GM19351 (cell line): ENCODE measurements around the gene POP4.

Experiments used
- ATAC-seq: cut with Tn5 transposase; IDR thresholded peaks from one replicate; pipeline ENCODE4 v1.9.1; 2021; ENCODE audit warnings: mild to moderate bottlenecking, moderate library complexity; ENCODE audit not compliant: unreplicated experiment

POP4 gene

DNA sequence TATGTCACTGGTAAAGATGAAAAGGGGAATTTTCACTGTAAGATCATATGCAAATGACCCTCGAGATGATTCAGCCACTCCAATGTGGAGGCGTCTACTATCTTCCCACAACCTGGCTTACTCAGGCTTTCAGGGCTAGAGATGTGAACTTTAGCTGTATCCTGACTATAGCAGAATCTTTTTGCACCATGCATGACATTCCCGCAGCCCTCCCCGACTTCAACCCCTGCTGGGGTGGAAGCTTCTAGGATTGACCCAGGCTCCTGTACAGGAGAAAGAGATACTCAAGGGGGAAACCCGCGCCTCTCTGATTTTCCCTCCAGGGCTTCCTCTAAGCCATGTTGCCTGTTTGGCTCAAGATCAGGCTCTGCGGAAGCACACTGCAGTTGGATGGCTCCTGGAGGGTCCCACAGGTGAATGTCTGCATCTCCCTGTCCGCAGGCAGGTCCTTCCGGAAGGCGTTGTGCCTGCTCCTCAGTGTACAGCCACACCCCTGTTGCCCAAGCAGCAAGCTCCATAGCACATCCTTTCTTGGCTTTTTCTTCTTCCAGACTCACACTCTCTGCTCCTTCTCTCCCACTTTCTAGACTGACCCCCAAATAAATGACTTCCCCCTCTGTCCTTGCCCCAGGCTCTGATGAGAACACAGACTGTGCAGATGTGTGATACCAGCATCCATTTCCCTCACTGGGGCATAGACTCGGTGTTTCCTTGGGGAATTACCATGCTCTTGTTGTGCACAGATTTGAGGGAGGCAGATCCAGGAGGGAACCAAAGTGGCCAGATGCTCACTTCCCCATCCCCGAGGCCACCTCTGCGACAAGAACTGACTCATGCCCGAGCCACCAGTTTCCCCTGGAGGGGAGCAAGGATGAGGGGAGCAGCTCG is 29.1 kb upstream of the POP4 start:
- peak; percentile 82 for ATAC-seq

DNA sequence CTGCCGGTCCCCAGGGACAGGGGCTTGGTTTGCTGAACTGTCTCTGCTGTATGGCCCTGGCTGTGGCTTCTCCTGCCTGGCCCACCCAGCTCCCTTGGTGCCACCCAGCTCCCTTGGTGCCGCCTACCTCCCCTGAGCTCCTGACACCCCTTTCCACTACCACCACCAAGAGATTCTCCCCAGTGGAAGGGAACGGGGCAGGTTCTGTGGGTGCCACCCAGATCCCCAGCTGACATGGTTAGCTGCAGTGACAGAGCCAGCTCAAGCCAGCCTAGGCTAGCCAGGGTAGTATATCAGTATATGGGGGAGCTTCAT is 28.5 kb upstream of the POP4 start:
- ATAC-seq: no peak

DNA sequence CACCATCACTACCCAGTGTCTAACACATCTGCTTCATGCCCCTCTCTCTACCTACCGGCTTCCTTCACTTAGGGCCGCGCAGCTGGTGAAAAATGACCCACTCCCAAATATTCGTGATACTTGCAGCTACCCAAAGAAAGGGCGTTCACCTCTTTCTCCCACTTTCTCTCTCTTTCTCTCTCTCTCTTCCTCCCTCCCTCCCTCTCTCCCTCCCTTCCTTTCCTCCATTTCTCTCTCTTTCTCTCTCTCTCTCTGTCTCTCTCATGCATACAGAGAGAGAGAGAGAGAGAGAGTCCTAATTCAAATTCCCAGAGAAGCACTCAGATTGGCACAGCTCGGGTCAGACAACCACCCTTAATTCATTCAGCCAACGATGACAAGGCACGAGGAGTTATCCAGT is 27.7 kb upstream of the POP4 start:
- ATAC-seq: no peak

DNA sequence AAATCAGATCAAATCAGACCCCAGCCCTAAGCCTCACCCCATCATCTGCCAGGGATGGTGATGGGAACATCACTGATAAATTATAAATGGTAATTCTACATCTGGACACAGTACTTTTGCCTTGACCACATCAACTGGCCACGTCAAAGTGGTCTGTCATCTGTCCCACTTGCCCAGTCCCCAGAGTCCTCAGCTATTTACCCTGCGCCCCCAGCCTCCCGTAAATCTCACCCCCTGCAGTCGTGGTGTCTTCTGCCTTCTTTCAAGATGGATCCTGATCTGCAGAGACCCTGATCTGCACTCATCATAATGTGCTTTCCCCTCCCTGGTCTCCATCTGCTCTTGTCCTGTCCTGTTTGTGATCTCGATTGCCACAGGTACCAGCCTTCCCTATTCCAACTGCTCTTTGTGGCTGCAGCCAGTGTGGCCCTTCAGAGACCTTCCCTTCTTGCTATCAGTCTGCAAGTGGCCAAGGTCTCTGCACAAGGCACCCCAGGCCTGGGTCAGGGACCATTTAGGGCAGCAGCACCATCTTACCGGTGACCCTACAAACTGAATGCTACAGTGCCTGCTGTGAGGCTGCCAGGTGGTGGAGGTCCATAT is 26.7 kb upstream of the POP4 start:
- ATAC-seq: no peak

DNA sequence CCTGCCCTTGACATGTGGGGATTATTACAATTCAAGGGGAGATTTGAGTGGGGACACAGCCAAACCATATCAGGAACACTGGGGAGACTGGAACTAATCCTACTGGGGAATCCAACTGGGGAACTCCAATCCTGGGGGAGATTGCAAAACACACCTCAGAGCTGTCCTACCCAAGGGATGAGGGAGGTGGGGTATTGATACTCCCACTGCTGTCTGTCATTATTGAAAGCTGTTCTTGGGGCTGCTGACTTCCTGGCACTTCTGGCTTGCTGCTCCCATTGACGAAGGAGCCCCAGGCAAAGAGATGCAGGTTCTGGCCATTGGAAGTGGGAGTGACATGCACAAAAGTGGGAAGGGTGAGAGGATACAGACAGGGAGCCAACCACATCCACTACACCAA is 24.7 kb upstream of the POP4 start:
- no peak for ATAC-seq

DNA sequence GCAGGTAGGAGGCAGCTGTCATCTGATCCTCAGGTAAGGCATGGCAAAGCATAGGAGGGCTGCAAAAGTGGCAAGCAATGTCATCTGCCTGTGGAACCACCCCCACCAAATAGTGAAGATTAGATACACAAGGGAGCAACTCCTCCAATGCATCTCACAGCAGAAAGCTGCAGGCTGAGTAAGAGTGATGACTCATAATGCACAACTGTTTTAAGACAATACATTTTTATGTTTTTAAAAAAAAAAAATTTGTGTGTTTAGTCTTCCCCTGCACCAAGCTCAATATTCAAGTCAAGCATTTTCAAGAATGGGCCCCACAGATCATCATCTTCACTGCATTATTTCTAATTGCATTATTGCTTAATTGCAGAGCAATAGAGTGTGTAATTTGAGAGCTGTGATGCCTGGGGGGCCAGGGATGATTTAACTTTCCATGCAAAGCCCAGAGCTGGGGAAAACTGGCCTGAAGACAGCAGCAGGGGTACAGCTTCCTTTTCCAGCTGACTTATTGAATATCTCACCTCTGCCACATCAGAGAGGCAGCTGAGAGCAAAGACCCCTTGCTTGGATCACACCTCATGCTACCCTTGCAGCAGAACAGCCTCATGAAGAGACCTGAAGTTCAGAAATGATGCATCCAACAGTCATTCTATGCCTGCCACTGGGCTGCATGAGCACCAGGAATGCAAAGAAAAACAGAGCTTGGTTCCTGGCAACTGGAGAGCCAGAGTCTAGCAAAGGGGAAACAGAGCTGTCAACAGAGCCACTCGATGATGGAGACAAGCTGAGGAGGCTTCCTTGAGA is 22.7 kb upstream of the POP4 start:
- ATAC-seq: no peak

DNA sequence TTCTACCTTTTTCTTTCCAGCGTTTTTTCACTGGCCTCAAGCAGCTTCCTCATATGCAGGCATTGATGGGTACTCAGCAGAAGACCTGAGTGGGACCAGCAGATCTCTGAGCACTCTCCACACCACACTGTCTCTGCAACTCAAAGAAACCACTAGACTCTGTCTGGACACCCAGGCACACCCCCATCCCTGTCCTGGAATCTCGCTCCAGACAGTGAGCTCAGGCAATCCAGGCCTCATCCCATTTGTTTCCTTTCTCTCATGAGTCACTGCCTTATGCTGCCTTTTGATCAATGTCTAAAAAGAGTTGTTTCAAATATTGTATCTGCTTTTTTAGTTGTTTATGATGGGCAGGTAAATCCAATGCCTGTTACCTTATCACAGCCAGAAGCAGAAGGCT is 19.7 kb upstream of the POP4 start:
- ATAC-seq: no peak

DNA sequence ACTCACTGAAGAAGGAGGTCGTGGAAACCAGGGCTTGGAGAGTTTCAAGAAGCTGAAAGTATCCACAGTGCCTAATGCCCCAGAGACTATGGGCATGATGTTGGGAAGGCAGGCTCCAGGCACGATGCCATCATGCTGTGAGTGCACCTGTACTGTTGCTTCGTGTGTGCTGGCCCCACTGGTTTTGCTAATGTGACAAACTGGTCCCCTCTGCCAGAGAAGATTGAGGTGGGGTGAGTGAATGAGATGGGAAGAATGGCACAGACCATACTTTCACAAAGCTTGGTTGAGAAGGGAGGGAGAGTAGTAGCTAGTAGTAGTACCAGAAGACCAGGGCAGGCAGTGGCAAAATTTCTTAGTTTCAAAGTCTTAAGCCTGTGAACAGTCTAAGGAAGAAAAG is 19.0 kb upstream of the POP4 start:
- no peak for ATAC-seq

DNA sequence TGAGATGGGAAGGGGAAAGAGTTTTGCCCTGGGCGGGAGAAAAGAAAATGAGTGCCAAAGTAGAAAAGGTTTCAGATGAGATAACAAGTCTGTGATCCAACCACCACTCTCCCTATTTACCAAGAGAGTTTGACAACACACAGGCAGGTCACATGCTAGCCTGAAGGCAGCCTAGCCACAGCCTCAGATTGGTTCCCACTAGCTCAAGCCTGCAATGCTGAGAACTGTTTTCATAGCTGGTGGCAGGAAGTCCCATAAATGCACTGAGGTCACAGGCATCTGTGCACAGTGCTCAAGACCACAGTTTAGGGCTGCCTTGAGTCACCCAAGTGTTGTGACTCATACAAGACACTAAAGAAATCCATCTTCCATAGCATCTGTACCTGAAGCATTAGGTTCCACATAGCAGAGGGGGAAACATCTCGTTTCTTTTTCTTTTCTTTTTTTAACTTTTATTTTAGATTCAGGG is 18.5 kb upstream of the POP4 start:
- ATAC-seq: peak; percentile 96

DNA sequence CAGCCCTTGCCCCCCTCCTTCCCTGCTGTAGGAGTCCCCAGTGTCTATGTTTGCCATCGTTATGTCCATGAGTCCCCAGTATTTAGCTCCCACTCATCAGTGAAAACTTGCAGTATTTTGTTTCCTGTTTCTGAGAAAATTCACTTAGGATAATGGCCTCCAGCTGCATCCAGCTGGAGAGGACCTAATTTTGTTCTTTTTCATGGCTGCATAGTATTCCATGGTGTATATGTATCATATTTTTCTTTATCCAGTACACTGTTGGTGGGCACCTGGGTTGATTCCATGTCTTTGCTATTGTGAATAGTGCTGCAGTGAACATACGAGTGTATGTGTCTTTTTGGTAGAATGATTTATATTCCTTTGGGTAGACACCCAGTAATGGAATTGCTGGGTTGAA is 18.0 kb upstream of the POP4 start:
- ATAC-seq: no peak

DNA sequence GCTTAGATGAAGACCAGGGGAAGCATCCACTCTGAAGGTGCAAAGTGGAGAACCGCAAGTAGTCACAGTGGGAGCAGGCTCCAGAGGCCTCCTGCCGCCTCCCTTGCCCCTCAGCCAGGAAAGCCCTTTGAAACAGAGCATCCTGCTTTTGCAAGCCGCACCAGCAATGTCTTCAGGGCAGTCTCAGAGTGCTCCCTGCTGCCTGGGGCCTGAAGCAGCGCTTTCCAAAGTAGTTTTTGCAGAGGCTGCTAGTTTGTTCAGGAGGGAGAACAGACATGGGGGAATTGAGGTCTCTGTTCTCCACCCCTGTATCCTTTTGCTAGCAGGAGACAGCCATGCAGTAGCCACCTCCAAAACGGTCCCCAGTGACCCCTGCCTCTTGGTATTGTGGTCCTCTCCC is 15.8 kb upstream of the POP4 start:
- no peak for ATAC-seq

DNA sequence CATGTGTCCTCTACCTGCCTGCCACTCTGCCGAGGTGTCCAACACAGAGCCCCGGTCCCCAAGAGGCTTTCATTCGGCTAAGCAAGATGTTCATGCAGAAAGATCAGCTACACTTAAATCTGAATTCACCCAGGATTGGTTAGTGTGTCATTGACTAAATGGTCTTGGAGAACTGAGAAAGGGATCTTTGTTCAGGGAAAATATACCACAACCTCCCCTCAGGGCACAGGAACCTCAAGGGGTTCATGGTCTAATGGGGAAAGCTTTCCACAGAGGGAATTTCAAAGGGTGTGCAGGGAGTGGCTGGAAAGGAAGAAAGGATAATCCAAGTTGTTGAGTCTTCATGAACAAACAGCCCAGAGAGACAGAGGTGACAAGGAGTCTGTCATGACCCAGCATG is 14.4 kb upstream of the POP4 start:
- no peak for ATAC-seq

DNA sequence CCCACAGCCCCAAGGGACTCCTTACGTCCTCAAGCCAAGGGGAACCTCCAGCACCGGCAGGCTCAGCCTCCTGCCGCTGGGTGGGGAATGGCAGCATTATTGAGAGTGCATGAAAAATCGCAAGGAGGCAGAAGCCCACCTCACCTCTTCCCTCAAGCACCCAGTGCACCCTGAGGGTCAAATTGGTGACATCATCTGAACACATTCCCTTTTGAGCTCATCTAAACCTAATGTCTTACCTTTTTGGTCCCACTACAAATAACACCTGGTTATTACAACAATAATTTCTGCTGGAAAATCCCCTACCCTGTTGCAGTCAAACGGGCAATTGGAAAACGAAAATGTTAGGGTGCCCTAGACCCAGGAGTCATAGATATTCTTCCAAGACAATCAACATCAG is 12.2 kb upstream of the POP4 start:
- no peak for ATAC-seq

DNA sequence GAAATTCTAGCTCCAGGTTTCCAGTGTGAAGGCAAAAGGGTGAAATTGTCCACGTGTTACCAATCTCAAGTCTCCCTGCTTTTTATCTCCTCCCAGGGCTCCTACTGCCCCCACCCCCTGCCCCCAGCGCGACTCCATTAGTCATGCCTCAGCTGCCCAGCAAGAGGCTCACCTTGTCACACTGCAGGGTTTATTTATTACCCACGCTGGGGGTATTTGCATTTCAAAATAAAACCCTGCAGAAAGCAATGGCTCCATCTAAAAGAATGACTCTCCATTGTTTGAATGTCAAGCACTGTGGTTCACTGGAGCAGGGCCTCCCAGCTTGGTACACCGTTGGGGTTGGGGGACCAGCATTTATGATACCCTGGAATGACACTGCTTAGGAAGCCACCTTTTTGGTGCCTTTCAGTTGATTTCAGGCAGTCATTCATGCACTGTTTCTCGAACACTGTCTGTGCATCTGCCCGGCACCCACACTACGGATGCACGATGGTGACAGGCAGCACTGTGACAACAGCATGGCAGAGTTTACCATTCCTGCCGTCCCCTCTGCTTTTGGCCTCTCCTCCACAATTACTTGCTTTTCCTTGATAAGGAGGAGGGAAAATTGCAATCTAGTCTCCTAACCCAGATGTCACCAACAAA is 9.9 kb upstream of the POP4 start:
- ATAC-seq: no peak

DNA sequence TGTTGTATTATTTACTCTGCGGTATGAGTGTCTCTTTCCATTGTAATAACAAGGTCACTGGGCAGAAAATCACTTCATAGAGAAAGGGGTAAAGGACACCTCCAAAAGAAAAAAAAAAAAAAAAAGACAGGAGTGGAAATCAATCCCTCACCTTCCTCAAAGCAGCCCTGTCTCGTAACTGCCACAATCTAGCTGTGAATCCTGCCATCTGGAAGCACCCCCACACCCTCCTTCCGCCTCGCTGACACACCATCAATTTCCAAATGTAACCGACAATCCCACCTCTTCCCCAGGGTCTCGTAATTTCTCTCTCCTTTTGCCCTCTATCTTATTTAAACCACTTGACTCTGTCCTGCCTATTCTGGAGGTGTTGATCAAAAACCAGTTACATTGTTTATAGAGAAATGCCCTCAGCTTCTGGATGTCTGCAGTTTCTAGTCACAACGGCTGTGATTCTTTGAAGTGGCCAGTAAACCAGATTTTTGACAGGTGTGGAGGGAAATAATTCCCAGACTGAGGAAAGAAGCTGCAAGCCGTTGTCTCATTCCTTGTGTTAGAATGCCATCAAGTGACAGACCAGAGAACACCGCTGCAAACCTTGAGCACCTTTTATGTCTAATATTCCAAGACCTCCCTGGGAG is 9.1 kb upstream of the POP4 start:
- no peak for ATAC-seq

DNA sequence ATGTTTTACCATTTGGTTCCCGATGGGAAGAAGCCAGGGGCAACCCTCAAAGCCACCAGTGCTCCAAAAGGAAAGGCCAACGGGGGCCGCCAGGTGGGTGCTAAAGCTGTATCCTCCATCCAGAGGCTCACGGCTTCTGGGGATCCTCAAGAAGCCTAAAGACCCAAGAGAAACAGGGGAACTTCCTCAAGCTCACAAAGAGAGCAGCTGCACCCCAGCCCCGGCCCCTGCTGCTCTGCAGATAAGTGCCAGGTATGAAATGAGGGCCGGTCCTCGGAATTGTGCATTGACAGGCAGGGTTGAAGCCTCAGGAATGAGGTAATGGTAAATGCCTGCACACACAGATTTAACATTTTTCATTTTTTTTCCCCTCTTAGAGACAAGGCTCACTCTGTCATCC is 8.0 kb upstream of the POP4 start:
- no peak for ATAC-seq

DNA sequence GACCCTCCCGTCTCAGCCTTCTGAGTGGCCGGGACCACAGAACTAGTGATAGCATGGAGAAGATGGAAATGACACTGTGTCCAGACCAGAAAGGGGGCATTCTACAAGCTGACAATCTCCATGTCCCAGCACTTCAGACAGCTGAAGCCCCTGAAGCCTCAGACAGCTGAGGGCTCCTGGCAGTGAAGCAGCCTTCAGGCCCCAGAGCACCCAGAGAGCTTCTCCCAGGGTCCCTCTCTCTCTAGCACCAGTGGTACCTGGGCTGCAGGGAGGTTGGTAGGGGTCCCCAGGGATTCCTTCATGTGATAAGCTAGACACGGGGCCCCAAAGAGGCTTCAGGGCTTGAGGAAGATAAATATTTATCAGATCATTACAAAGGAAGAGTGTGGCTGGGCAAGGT is 7.6 kb upstream of the POP4 start:
- ATAC-seq: no peak

DNA sequence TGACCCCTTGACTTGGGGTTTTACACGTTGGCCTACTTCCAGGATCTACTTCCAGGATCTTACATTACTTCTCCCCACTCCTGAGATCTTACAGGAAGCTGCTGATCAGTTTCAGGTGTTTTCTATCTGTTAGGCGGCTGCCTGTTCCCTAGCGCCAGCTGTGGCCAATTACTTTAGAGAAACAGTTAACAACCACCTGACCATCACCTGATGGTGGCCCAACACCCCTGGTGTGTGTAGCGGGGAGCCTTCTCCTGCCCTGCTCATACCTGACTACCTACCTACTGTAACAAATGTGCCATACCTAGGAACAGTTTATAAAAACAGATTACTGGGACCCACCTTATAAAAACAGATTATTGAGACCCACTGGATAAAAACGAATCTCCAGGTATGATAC is 2.8 kb upstream of the POP4 start:
- no peak for ATAC-seq

DNA sequence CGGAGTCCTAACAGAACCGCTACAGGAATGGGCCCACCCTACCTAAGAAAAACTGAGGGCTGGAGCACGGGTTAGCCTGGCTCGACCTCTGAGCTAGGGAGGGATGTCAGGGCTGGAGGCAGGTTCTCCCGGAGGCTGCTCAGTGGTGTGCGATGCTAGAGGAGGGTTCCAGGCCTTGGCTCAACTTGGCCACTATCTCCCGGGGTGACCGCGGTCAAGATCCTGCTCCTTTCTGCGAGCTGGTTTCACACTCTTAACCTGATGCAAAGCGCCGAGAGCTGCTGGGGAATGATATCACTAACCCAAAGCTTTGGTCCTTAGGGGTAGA is 301 bp downstream of the POP4 start:
- peak; percentile 19 for ATAC-seq

DNA sequence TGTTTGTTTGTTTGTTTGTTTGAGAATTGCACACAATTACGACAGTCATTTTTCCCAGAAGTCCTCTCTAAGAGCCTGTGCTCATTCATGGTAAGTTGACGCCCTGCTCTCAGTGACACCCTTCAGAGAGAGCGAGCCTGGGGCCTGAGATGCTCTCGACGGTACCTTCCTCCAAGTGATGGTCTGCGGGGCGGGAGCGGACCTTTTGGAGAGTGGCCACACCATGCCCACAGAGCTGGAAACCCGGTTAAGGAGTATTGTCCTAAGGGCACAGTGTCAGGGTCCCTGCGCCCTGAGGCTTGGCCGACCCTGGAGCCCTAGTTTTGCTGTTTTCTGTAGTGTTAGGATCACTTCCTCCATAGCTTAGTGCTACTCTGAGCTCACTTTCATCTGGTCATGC is 3.6 kb downstream of the POP4 start:
- no peak for ATAC-seq

DNA sequence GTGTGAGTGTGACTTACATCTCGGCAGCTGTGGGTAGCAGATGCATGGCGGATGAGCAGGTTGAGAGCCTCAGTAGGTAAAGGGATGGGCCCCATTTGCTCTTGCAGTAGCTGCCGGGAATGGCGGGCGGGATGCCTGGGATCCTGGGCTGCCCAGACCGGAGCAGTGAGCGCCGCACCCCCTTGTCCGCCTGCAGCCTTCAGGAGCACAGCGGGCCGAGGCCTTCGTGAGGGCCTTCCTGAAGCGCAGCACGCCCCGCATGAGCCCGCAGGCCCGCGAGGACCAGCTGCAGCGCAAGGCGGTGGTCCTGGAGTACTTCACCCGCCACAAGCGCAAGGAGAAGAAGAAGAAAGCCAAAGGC is 4.1 kb downstream of the POP4 start:
- no peak for ATAC-seq
